HL-60 (cell line): Measurements from ENCODE around the gene FGR.

Experiments used
- DNase-seq, 2 experiments: peaks; one replicate each; pipeline ENCODE4 v3.0.0-alpha.2; 2010 to 2020; ENCODE audit warnings: low read depth in 1 of 2, low spot score in 1 of 2
- H3K27ac ChIP-seq: fragments of 250-450 bp; sonication (Bioruptor Pico); replicated peaks from 2 replicates; pipeline ENCODE4 v1.5.1; 2020; ENCODE audit warnings: mild to moderate bottlenecking, moderate library complexity
- H3K27me3 ChIP-seq: fragments of 250-450 bp; sonication (Bioruptor Pico); 2 replicates; pipeline ENCODE4 v1.5.1; 2021; ENCODE audit warnings: mild to moderate bottlenecking, moderate library complexity; ENCODE audit not compliant: insufficient read depth, poor library complexity, severe bottlenecking
- H3K4me3 ChIP-seq: replicated peaks from 2 replicates; pipeline ENCODE4 v1.5.1; 2011; ENCODE audit warnings: mild to moderate bottlenecking, control low read depth, low read length; ENCODE audit not compliant: insufficient read depth
- CTCF ChIP-seq: IDR thresholded peaks from one replicate; pipeline ENCODE4 v1.5.1; 2011; ENCODE audit warnings: low read length, control low read depth, inconsistent platforms; ENCODE audit not compliant: insufficient read depth
- GABPA ChIP-seq: IDR thresholded peaks from 2 replicates; pipeline ENCODE4 v1.6.1; 2012; ENCODE audit warnings: low read depth
- POLR2AphosphoS5 ChIP-seq: IDR thresholded peaks from 2 replicates; pipeline ENCODE4 v1.6.1; 2012; ENCODE audit warnings: low read depth
- REST ChIP-seq: IDR thresholded peaks from 2 replicates; pipeline ENCODE4 v1.6.1; 2012; ENCODE audit warnings: low read depth; ENCODE audit not compliant: insufficient replicate concordance
- SPI1 ChIP-seq: IDR thresholded peaks from 2 replicates; pipeline ENCODE4 v1.6.1; 2012; ENCODE audit warnings: low read depth, mild to moderate bottlenecking, borderline replicate concordance

Gene FGR

GRCh38 chr1:27567971-27568299 is 67.0 kb downstream of the FGR start:
- Histone ChIP-seq H3K27me3 (no peaks in the 10 kb centered on the region), H3K27ac (no peak overlapping the region), H3K4me3 (no peak overlapping the region)
- DNase-seq: no peak
- TF ChIP-seq CTCF (no peak), POLR2AphosphoS5 (no peak), SPI1 (no peak), GABPA (no peak), REST (no peak)

- DNase-seq: no peak
- Histone ChIP-seq H3K4me3 (no peak overlapping the region), H3K27me3 (no peaks in the 10 kb centered on the region), H3K27ac (no peak overlapping the region)
- no peak for TF ChIP-seq REST
- no peak for TF ChIP-seq POLR2AphosphoS5
- no peak for TF ChIP-seq GABPA
- no peak for TF ChIP-seq CTCF
- TF ChIP-seq SPI1: no peak
Observed at GRCh38 chr1:27567146-27567526, 67.8 kb downstream of the FGR start.

GRCh38 chr1:27566462-27567145 is 68.4 kb downstream of the FGR start:
- TF ChIP-seq SPI1 (no peak), REST (no peak), CTCF (no peak), POLR2AphosphoS5 (no peak), GABPA (no peak)
- Histone ChIP-seq H3K27ac (no peak overlapping the region), H3K4me3 (no peak overlapping the region), H3K27me3 (no peaks in the 10 kb centered on the region)
- DNase-seq: no peak
